ENCODE data around the gene ANK3. TPM values are rescaled to one million over a fixed set of nuclear protein-coding genes. Genes with fewer than 3 reads are reported as not detected.

The ANK3 gene
- total RNA-seq, 1 donor from 2014 or later = 12.6 TPM

- no peak for TF ChIP-seq CTCF (IDR thresholded peaks at IDR 0.05; ENCODE audit: unreplicated experiment)
- Mint-ChIP-seq H3K27me3 (ENCODE audit: unreplicated experiment) (no peaks in the 10 kb centered on the region), H3K4me1 (ENCODE audit: unreplicated experiment) (peaks cover 16% of the 10 kb centered on the region), H3K27ac (ENCODE audit: unreplicated experiment) (no peak overlapping the region), H3K36me3 (ENCODE audit: low read depth, unreplicated experiment) (no peaks in the 10 kb centered on the region), H3K4me3 (ENCODE audit: unreplicated experiment) (no peak overlapping the region), H3K9me3 (ENCODE audit: unreplicated experiment) (no peaks in the 10 kb centered on the region)
- DNase-seq (ENCODE audit: low spot score) = no peak
Observed at GRCh38 chr10:60314069-60314940, 75.4 kb downstream of the ANK3 start.

GRCh38 chr10:60313589-60313952 is 76.1 kb downstream of the ANK3 start:
- TF ChIP-seq CTCF (IDR thresholded peaks at IDR 0.05; ENCODE audit: unreplicated experiment) = no peak
- Mint-ChIP-seq H3K4me1 (ENCODE audit: unreplicated experiment) (peaks cover 16% of the 10 kb centered on the region), H3K9me3 (ENCODE audit: unreplicated experiment) (no peaks in the 10 kb centered on the region), H3K36me3 (ENCODE audit: low read depth, unreplicated experiment) (no peaks in the 10 kb centered on the region), H3K4me3 (ENCODE audit: unreplicated experiment) (no peak overlapping the region), H3K27ac (ENCODE audit: unreplicated experiment) (no peak overlapping the region), H3K27me3 (ENCODE audit: unreplicated experiment) (no peaks in the 10 kb centered on the region)
- no peak for DNase-seq (ENCODE audit: low spot score)

DNA sequence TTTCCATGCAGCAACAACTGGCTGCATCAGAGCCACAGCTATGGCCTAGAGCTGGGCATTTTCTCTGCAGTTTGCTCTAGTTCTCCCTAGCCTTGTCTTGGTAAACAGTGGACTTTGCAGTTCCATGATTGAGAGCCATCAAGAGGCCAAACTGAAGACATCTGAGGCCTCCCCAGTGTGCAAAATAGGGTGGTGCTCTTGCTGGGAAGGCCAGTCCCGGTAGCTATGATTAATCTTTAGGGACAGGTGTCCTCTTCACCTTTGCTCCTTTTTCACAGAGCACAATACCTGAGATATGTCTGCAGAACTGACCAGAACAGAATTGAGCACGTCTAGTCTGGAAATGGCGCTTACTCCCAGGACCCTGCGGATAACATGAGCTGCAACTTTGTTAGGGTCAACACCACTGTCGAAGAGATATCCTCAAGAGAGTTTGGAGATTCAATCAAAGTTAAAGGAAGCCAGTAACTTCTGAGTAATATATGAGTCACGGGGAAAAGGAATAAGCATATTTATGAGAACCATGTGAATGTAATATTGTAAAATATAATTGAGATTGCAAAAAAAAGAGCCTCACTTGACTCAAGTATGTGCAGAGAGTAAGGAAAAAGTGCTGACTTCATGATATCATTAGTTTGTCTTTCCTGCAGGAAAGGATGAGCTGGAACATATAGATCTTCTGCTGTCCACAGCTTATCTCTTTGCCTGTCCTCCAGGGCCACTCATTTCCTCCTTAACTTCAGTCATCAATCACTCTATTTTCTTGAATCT is 76.7 kb downstream of the ANK3 start:
- no peak for DNase-seq (ENCODE audit: low spot score)
- Mint-ChIP-seq H3K4me1 (ENCODE audit: unreplicated experiment) (peaks cover 16% of the 10 kb centered on the region), H3K4me3 (ENCODE audit: unreplicated experiment) (no peak overlapping the region), H3K9me3 (ENCODE audit: unreplicated experiment) (no peaks in the 10 kb centered on the region), H3K36me3 (ENCODE audit: low read depth, unreplicated experiment) (no peaks in the 10 kb centered on the region), H3K27me3 (ENCODE audit: unreplicated experiment) (no peaks in the 10 kb centered on the region), H3K27ac (ENCODE audit: unreplicated experiment) (no peak overlapping the region)
- TF ChIP-seq CTCF (IDR thresholded peaks at IDR 0.05; ENCODE audit: unreplicated experiment) = no peak

DNA sequence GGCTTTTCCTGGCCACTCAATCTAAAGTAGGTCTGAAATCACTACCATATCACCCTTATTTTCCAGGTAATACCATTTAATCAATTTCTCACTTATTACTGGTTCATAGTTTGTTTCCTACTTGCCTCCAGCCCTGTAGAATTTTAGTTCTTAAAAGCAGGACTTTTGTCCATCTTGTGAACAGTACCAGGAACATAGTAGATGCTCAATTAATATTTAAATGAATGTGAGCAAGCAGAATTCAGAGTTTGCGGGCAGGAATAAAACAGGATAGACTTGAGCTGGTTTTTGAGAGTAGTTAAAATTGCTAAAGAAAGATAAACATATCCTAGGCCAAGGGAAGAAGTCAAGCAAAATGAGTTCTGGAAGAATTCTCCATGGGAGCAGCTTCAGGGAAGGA is 77.9 kb downstream of the ANK3 start:
- no peaks in the 10 kb centered on the region for H3K36me3 Mint-ChIP-seq (ENCODE audit: low read depth, unreplicated experiment)
- H3K27me3 Mint-ChIP-seq (ENCODE audit: unreplicated experiment) = no peaks in the 10 kb centered on the region
- H3K27ac Mint-ChIP-seq (ENCODE audit: unreplicated experiment) = no peak overlapping the region
- no peak for DNase-seq (ENCODE audit: low spot score)
- H3K9me3 Mint-ChIP-seq (ENCODE audit: unreplicated experiment) = no peaks in the 10 kb centered on the region
- no peak overlapping the region for H3K4me3 Mint-ChIP-seq (ENCODE audit: unreplicated experiment)
- peaks cover 16% of the 10 kb centered on the region for H3K4me1 Mint-ChIP-seq (ENCODE audit: unreplicated experiment)
- TF ChIP-seq CTCF (IDR thresholded peaks at IDR 0.05; ENCODE audit: unreplicated experiment) = no peak

DNA sequence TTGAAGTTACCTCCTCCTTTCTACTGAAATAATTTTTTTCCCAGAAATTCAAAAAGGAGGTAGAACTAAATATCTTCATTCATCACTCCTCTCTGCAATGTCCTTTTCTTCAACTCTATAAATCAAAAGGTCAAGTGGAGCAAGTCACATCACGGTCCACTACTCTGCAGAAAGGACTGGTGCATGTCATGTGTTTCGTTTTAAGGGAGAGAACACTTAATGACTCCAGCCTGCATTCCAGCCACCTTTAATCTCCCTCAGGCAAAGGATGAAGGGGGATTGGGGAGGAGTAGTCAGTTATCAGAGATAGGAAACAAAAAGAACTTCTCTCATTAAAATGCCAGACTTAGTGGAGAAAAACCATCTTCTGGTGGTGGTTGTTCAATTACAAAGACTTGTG is 78.9 kb downstream of the ANK3 start:
- Mint-ChIP-seq H3K27me3 (ENCODE audit: unreplicated experiment) (no peaks in the 10 kb centered on the region), H3K4me1 (ENCODE audit: unreplicated experiment) (peaks cover 16% of the 10 kb centered on the region), H3K36me3 (ENCODE audit: low read depth, unreplicated experiment) (no peaks in the 10 kb centered on the region), H3K4me3 (ENCODE audit: unreplicated experiment) (no peak overlapping the region), H3K9me3 (ENCODE audit: unreplicated experiment) (no peaks in the 10 kb centered on the region), H3K27ac (ENCODE audit: unreplicated experiment) (no peak overlapping the region)
- no peak for TF ChIP-seq CTCF (IDR thresholded peaks at IDR 0.05; ENCODE audit: unreplicated experiment)
- DNase-seq (ENCODE audit: low spot score) = no peak

All from endothelial cell (in vitro differentiated cells).